GM10266 (cell line): Measurements from ENCODE around the gene AMT.
A peak's percentile ranks its signal among the peaks of the same experiment; 100 is the strongest.

Experiments
- DNase-seq: peaks from one replicate; pipeline ENCODE4 v3.0.0; 2012; ENCODE audit errors: extremely low spot score
- CTCF ChIP-seq: IDR thresholded peaks from 2 replicates; pipeline ENCODE4 v1.5.1; 2012; ENCODE audit warnings: mild to moderate bottlenecking, low read depth; ENCODE audit not compliant: control insufficient read depth, insufficient read depth; ENCODE audit errors: missing control alignments

The AMT gene

GRCh38 chr3:49462222-49462621 is 39.9 kb upstream of the AMT start:
- no peak for TF ChIP-seq CTCF
- no peak for DNase-seq

- DNase-seq: no peak
- TF ChIP-seq CTCF: no peak
Measured at GRCh38 chr3:49461443-49462171, 39.3 kb upstream of the AMT start.

- no peak for TF ChIP-seq CTCF
- DNase-seq: no peak
Measured at GRCh38 chr3:49460956-49461355, 38.7 kb upstream of the AMT start.

GRCh38 chr3:49460188-49460890 is 38.1 kb upstream of the AMT start:
- no peak for TF ChIP-seq CTCF
- no peak for DNase-seq

- TF ChIP-seq CTCF: no peak
- DNase-seq: no peak
Measured at GRCh38 chr3:49456466-49456865, 34.2 kb upstream of the AMT start.

- no peak for TF ChIP-seq CTCF
- DNase-seq: no peak
Measured at GRCh38 chr3:49454898-49455681, 32.8 kb upstream of the AMT start.

- DNase-seq: peak; percentile 6
- peak; percentile 31 for TF ChIP-seq CTCF
Measured at GRCh38 chr3:49454458-49454857, 32.2 kb upstream of the AMT start.
